Measurements from ENCODE around the gene MUCL3.
"Not testable (repeated sequence)": the region's sequence is repeated elsewhere in the genome, so short reads cannot be mapped to it uniquely, and the experiment has no call there.

Gene MUCL3

GRCh38 chr6:30988209-30988825 lies 47.5 kb downstream of the MUCL3 start:
- DNase-seq: no peak

- no peak for DNase-seq
These were observed 49.8 kb downstream of the MUCL3 start for GRCh38 chr6:30990422-30991086.

- no peak for DNase-seq
These were observed 51.1 kb downstream of the MUCL3 start for GRCh38 chr6:30991891-30992290.

GRCh38 chr6:30997301-30997700 lies 56.5 kb downstream of the MUCL3 start:
- DNase-seq: no peak

GRCh38 chr6:30998785-30999184 lies 58.0 kb downstream of the MUCL3 start:
- DNase-seq: no peak

- not testable (repeated sequence) for DNase-seq
These were observed 59.5 kb downstream of the MUCL3 start for GRCh38 chr6:31000067-31000860.

GRCh38 chr6:31001281-31001888 lies 60.6 kb downstream of the MUCL3 start:
- no peak for DNase-seq

GRCh38 chr6:31002471-31002870 lies 61.7 kb downstream of the MUCL3 start:
- no peak for DNase-seq
